Stimulated activated CD8-positive, alpha-beta memory T cell treated with anti-CD3 and anti-CD28 coated beads, Interleukin-2, amount 100 ng/mL, for 48 hours (primary cell): ENCODE data around the gene ERFE.
"Not testable (repeated sequence)": the region's sequence is repeated elsewhere in the genome, so short reads cannot be mapped to it uniquely, and the experiment has no call there.

ENCODE experiments used
- DNase-seq, 2 donors: peaks; one replicate each; pipeline ENCODE4 v3.0.0-alpha.2; 2020; ENCODE audit warnings: low read depth in 2 of 2

The ERFE gene

GRCh38 chr2:238168196-238169047 is 9.7 kb downstream of the ERFE start:
- DNase-seq: no peak

GRCh38 chr2:238169048-238169707 is 10.4 kb downstream of the ERFE start:
- no peak for DNase-seq

GRCh38 chr2:238169708-238170251 is 11.0 kb downstream of the ERFE start:
- no peak for DNase-seq

DNA sequence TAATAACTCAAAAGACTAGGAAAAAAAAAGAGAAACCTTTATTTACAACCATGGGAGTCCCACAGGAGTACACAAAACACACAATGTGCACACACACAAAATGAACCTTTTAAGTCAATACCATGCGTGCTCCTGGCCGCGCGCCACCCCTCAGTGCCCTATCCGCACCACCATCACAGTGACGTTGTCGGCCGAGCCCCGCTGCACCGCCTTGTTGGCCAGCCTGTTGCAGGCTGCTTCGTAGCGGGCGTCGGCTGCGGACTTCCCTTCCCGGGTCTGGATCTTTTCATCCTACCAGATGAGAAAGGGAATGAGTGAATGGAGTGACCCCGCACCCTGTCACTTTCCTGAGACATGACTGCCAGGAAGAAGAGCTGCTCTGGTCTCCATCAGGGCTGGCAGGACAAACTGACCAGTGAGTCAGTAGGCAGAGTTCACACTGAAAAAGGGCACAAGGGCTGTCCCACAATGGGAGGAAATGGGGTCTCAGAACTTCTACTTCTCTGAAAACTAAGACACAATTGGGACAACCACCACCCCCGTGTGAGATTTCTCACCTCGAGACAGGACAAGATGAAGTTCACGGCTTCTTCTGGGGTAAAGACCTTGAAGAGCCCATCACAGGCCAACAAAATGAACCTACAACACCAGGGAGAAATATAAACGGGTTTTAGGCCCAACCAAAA is 11.8 kb downstream of the ERFE start:
- no peak for DNase-seq

GRCh38 chr2:238171072-238171431 is 12.3 kb downstream of the ERFE start:
- DNase-seq: not testable (repeated sequence)

- DNase-seq: no peak
These were observed 12.9 kb downstream of the ERFE start for GRCh38 chr2:238171575-238172187.

- no peak for DNase-seq
These were observed 13.7 kb downstream of the ERFE start for GRCh38 chr2:238172439-238172838.

- DNase-seq: no peak
These were observed 14.9 kb downstream of the ERFE start for GRCh38 chr2:238173692-238174091.

DNA sequence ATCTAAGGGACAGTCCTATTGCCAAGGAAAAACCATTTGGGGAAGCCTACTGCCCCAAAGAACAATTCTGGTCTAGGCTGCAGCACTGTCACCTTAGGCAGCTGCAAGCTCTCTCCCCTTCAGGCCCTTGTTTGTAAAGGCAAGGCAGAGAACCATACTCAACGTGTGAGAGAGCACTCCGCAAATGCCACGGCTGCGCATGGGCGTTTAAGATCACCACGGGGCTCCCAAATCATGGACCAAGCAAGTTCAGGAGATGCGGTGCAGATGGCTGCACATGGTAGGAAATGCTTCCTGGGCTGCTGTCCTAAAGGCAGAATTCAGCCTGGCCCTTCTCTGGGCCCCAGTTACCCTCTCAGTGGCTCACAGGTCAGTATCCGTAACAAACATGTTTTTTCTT is 15.5 kb downstream of the ERFE start:
- no peak for DNase-seq

- DNase-seq: no peak
These were observed 15.9 kb downstream of the ERFE start for GRCh38 chr2:238174701-238175100.

- no peak for DNase-seq
These were observed 17.8 kb downstream of the ERFE start for GRCh38 chr2:238176613-238177012.

DNA sequence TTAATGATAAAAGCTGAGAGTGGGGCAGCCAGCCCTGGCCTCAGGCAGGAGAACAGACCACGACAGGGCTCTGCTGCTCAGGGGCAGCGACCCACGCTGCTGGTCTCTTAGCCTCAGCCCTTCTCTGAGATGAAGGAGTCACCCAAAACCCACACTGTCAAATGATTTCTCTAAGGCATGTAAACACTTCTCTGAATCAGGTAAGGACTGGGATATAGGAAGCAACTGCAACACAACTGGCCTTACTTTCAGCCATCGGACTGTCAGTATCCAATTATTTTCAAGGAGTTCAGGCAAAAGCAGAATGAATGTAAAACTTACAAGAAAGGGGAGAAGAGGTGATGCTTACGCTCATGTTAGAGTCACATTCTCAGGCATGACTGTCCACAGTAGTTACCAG is 21.8 kb downstream of the ERFE start:
- no peak for DNase-seq

DNA sequence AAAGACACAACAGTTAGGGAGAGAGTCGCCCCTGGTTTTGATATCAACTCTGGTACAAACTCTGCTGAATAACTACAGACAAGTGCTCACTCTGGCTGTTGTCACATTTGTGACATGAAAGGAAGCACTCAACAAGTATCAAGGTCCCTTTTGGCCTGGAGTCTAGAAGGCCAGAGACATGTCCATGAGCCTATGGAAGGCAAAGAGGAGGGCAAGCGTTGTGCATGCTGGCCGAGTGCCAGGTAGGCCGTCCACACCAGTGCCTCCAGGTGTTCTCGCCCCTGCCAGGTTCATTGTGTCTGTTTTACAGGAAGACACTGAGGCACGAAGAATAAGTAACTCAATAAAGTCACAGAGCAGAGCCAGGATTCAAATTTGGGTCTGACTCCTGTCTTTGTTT is 23.6 kb downstream of the ERFE start:
- DNase-seq: no peak

DNA sequence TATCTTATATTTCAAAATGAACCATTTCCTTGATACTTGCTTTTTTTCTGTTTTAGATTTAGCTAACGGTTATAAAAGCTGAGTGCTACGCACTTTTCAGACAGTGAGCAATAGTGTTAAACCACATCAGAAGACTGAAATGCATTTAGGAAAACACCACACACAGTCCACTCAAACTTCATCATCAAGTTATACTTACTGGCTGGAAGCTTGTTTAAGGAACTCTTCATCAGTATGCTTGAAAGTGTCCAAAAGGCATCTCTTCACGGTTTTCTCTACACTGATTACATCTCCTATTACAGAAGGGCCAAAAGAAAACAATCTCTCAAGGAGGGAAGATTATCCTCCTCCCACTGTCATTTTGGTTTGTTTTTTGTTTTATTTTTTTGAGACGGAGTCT is 25.1 kb downstream of the ERFE start:
- no peak for DNase-seq

DNA sequence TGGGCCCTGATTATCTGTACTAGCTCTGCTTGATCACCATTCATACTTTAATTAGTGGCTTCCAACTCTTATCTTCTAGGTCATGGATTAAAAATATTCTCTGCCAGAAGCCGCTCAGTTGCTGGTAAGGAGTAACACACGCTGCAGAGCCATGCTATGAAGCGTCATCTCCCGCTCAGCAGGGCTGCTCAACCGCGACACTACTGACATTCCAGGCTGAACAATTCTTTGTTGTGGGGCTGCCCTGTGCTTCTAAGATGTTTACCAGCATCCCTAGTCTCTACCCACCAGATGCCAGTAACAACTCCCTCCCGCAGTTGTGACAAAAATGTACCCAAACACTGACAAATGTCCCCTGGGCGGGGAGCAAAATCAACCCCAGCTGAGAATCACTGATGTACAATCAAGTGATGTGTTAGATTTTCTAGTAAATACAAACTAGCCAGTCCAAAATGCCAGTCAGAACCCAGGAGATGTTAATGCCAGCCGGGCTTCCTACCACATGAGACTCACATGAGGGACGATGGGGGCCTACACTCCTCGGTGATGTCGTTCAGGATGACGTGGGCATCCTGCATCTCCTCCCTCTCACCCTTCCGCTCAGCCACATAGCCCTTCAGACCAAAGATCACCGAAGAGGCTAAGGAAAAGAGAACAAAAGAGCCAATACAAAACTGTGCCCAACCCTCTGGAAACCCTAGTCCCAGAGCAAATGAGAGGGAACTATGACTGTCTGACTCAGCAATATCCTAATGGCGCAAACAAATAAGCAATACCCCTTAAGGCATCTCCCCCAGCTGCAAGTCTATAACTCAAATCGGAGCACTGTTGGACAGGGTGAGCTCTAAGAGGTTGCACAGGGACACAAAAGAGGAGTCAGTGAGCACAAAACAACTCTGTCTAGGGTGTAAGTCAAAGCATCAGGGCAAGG is 29.1 kb downstream of the ERFE start:
- no peak for DNase-seq

- DNase-seq: no peak
These were observed 31.7 kb downstream of the ERFE start for GRCh38 chr2:238190445-238190844.

DNA sequence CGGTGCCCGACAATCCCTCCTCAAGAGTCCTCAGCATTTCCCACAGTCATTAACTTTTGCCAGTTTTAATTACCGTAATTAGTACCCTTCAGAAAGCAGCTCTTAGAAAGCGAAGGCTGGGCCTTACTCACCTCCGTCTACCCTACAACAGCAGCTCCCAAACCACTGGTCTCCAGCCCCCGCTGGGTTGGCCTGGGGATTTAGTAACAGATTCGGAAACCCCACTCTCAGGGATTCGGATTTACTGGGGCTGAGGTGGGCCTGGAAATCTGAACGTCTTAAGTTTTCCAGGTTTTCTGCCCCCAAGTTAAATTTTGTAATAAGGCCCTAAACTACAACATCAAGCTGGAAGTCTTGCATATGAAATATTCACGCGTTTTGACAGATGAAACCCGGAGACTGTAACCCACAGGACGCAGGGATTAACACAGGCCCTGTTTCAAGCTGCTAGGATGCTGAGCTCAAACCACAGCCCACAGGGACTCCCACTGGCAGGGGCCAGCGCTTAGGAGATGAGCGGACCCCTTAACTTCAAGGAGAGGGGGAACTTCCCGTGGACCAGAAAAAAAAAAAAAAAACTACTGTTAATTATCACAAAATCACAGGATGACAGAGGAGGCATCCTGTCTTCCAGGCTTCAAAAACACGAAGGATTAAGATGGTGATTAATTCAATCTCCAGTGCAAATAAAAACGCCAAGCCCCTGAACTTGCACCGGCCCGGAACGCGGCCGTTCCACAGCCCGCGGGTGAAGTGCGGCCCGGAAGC is 43.7 kb downstream of the ERFE start:
- DNase-seq: no peak

- DNase-seq: peak; percentile 76 to 90
These were observed 44.6 kb downstream of the ERFE start, which contains the start of gene ILKAP for GRCh38 chr2:238203094-238203972. Gene ILKAP, minus strand, starts transcription at chr2:238203695. Its CDS starts 142 bp downstream, at chr2:238203553.
